Panc1 (cell line): ENCODE measurements around the gene ACTBL2.

Experiments
- POLR2AphosphoS5 ChIP-seq: IDR thresholded peaks from 2 replicates; pipeline ENCODE4 v1.6.1; 2012; ENCODE audit warnings: mild to moderate bottlenecking, low read depth, low read length, moderate library complexity
- TF ChIP-seq, protein P1 (sequence below): fragments of 450-650 bp; IDR thresholded peaks from 2 replicates; pipeline ENCODE4 v1.5.1; 2017; ENCODE audit warnings: mild to moderate bottlenecking

DNA sequence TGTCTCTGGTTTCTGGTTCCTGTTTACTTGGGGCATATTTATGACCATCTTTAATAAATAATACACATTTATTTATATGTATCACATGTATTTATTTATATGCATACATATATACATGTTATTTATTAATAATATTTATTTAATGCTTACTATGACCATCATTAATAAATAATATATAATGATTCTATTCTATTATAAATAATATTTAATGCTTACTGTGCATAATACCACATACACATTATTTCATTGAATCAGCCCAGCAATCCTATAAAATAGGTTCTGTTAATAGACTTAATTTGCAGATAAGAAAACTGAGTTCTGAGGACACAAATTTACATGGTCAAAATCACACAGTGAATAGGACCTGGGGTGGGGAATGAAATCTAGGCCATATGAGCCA is 24.2 kb downstream of the ACTBL2 start:
- TF ChIP-seq, protein P1, sequence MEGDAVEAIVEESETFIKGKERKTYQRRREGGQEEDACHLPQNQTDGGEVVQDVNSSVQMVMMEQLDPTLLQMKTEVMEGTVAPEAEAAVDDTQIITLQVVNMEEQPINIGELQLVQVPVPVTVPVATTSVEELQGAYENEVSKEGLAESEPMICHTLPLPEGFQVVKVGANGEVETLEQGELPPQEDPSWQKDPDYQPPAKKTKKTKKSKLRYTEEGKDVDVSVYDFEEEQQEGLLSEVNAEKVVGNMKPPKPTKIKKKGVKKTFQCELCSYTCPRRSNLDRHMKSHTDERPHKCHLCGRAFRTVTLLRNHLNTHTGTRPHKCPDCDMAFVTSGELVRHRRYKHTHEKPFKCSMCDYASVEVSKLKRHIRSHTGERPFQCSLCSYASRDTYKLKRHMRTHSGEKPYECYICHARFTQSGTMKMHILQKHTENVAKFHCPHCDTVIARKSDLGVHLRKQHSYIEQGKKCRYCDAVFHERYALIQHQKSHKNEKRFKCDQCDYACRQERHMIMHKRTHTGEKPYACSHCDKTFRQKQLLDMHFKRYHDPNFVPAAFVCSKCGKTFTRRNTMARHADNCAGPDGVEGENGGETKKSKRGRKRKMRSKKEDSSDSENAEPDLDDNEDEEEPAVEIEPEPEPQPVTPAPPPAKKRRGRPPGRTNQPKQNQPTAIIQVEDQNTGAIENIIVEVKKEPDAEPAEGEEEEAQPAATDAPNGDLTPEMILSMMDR = no peak
- no peak for TF ChIP-seq POLR2AphosphoS5
